H1 (cell line): Measurements from ENCODE around the gene BCL3. TPM values are rescaled to one million over a fixed set of nuclear protein-coding genes. Genes with fewer than 3 reads are reported as not detected.

Source experiments
- CTCF ChIA-PET: fragments of 300-600 bp; sonication (Branson Sonifier 250); formaldehyde crosslinking; loops from one replicate; lab custom pipeline; 2021; ENCODE audit not compliant: partially characterized antibody; lab: Charles Lee
- POLR2A ChIA-PET: fragments of 300-600 bp; sonication (Branson Sonifier 250); formaldehyde crosslinking; loops from one replicate; lab custom pipeline; 2021; ENCODE audit warnings: inconsistent platforms; ENCODE audit not compliant: partially characterized antibody; lab: Charles Lee
- DNase-seq, 2 experiments: peaks; one replicate each; pipeline versions ENCODE4 v3.0.0 to v3.0.0-alpha.2; 2010 to 2022; ENCODE audit warnings: low spot score in 2 of 2, low read depth in 1 of 2, mixed read lengths in 1 of 2
- FAIRE-seq: peaks from 2 replicates; lab custom pipeline; 2011; peaks lifted over from hg19 to GRCh38; lab: Jason Lieb, UNC
- H2AFZ ChIP-seq: 2 replicates; pipeline ENCODE4 v1.8.1; 2012; ENCODE audit warnings: low read length, inconsistent platforms
- H2AK5ac ChIP-seq: 2 replicates; pipeline ENCODE4 v1.6.1; 2013; ENCODE audit warnings: low read depth, low read length
- H2BK120ac ChIP-seq: replicated peaks from 2 replicates; pipeline ENCODE3; 2013; ENCODE audit warnings: low read depth, low read length, inconsistent platforms
- H2BK12ac ChIP-seq: 2 replicates; pipeline ENCODE4 v1.6.1; 2013; ENCODE audit warnings: low read depth, low read length
- H2BK15ac ChIP-seq: 2 replicates; pipeline ENCODE4 v1.6.1; 2013; ENCODE audit warnings: low read length
- H2BK20ac ChIP-seq: 2 replicates; pipeline ENCODE4 v1.6.1; 2013; ENCODE audit warnings: low read length
- H2BK5ac ChIP-seq: 2 replicates; pipeline ENCODE4 v1.6.1; 2013; ENCODE audit warnings: low read depth, low read length
- H3K14ac ChIP-seq: 2 replicates; pipeline ENCODE4 v1.6.1; 2013; ENCODE audit warnings: inconsistent platforms; ENCODE audit not compliant: insufficient read length
- H3K18ac ChIP-seq: 2 replicates; pipeline ENCODE4 v1.6.1; 2013; ENCODE audit warnings: low read length; ENCODE audit errors: extremely low read depth
- H3K23ac ChIP-seq: 2 replicates; pipeline ENCODE4 v1.6.1; 2013; ENCODE audit warnings: inconsistent platforms; ENCODE audit not compliant: insufficient read length
- H3K23me2 ChIP-seq: 2 replicates; pipeline ENCODE4 v1.6.1; 2013; ENCODE audit warnings: low read depth, low read length
- H3K27ac ChIP-seq: 2 replicates; pipeline ENCODE4 v1.6.1; 2011; ENCODE audit warnings: low read depth, low read length, inconsistent platforms
- H3K27me3 ChIP-seq, 4 experiments: replicated peaks in 1 of 4; 1 replicate in 1 of 4; 2 replicates in 3 of 4; pipeline versions ENCODE4 v1.6.1 to v1.8.1; 2011 to 2013; ENCODE audit warnings: low read length in 3 of 4, mild to moderate bottlenecking in 3 of 4, inconsistent platforms in 2 of 4, mixed read lengths in 2 of 4, moderate library complexity in 1 of 4; ENCODE audit not compliant: control insufficient read depth in 3 of 4, insufficient read depth in 3 of 4; ENCODE audit errors: extremely low read depth in 1 of 4
- H3K36me3 ChIP-seq, 4 experiments: 2 replicates each; pipeline versions ENCODE4 v1.6.1 to v1.8.1; 2011 to 2013; ENCODE audit warnings: mild to moderate bottlenecking in 4 of 4, low read length in 3 of 4, moderate library complexity in 2 of 4, control low read depth in 1 of 4, inconsistent platforms in 1 of 4; ENCODE audit not compliant: insufficient read depth in 4 of 4, control insufficient read depth in 2 of 4
- H3K4ac ChIP-seq: replicated peaks from 2 replicates; pipeline ENCODE3; 2013; ENCODE audit warnings: low read length, low read depth, mixed read lengths, inconsistent platforms; ENCODE audit not compliant: insufficient read length
- H3K4me1 ChIP-seq, 4 experiments: replicated peaks in 1 of 4; 1 replicate in 1 of 4; 2 replicates in 3 of 4; pipeline versions ENCODE4 v1.6.1 to v1.8.1; 2011 to 2013; ENCODE audit warnings: low read length in 3 of 4, inconsistent platforms in 2 of 4, mixed read lengths in 1 of 4; ENCODE audit not compliant: insufficient read depth in 4 of 4, control insufficient read depth in 3 of 4
- H3K4me2 ChIP-seq, 2 experiments: 2 replicates each; pipeline versions ENCODE4 v1.6.1 to v1.8.1; 2011 to 2013; ENCODE audit warnings: low read depth in 2 of 2, low read length in 2 of 2, control low read depth in 1 of 2, inconsistent platforms in 1 of 2, mild to moderate bottlenecking in 1 of 2; ENCODE audit not compliant: insufficient read depth in 1 of 2
- H3K4me3 ChIP-seq, 4 experiments: fragments of 200-600, 300-600 bp in 1 of 4; sonication (generic), shearing (Covaris generic), sonication (Bioruptor Twin) in 1 of 4; 2 replicates each; pipeline versions ENCODE4 v1.5.1 to v1.8.1; 2011 to 2016; ENCODE audit warnings: low read length in 4 of 4, low read depth in 3 of 4, control low read depth in 2 of 4, inconsistent platforms in 2 of 4, mild to moderate bottlenecking in 2 of 4, mixed read lengths in 1 of 4, moderate library complexity in 1 of 4; ENCODE audit not compliant: insufficient read depth in 2 of 4; ENCODE audit errors: extremely low read depth in 1 of 4
- H3K56ac ChIP-seq: replicated peaks from 2 replicates; pipeline ENCODE3; 2013; ENCODE audit warnings: low read depth, mild to moderate bottlenecking, mixed read lengths, low read length, inconsistent platforms; ENCODE audit not compliant: insufficient read length
- H3K79me1 ChIP-seq: 2 replicates; pipeline ENCODE4 v1.6.1; 2013; ENCODE audit warnings: low read depth, low read length, control low read depth
- H3K79me2 ChIP-seq, 2 experiments: 2 replicates each; pipeline versions ENCODE4 v1.6.1 to v1.8.1; 2012 to 2013; ENCODE audit warnings: low read length in 2 of 2, mild to moderate bottlenecking in 2 of 2, inconsistent platforms in 1 of 2; ENCODE audit not compliant: insufficient read depth in 2 of 2, control insufficient read depth in 1 of 2
- H3K9ac ChIP-seq, 4 experiments: replicated peaks in 1 of 4; 1 replicate in 1 of 4; 2 replicates in 3 of 4; pipeline versions ENCODE4 v1.6.1 to v1.8.1; 2011 to 2013; ENCODE audit warnings: low read depth in 3 of 4, low read length in 3 of 4, control low read depth in 2 of 4, mild to moderate bottlenecking in 2 of 4, moderate library complexity in 2 of 4, inconsistent platforms in 1 of 4; ENCODE audit errors: extremely low read depth in 1 of 4
- H3K9me3 ChIP-seq, 2 experiments: 2 replicates each; pipeline versions ENCODE4 v1.6.1 to v1.8.1; 2012 to 2013; ENCODE audit warnings: mild to moderate bottlenecking in 2 of 2, moderate library complexity in 2 of 2, control low read depth in 1 of 2, inconsistent platforms in 1 of 2, low read depth in 1 of 2, low read length in 1 of 2, mixed read lengths in 1 of 2; ENCODE audit not compliant: insufficient read depth in 2 of 2
- H4K20me1 ChIP-seq, 2 experiments: replicated peaks in 1 of 2; 2 replicates each; pipeline versions ENCODE3 to v1.8.1; 2011 to 2013; ENCODE audit warnings: inconsistent platforms in 2 of 2, low read length in 2 of 2, mild to moderate bottlenecking in 1 of 2; ENCODE audit not compliant: insufficient read depth in 2 of 2, control insufficient read depth in 1 of 2
- H4K5ac ChIP-seq: 2 replicates; pipeline ENCODE4 v1.6.1; 2013; ENCODE audit warnings: low read length, low read depth, mixed read lengths, inconsistent platforms; ENCODE audit not compliant: insufficient read length
- H4K8ac ChIP-seq: 2 replicates; pipeline ENCODE4 v1.8.0; 2013; ENCODE audit warnings: mild to moderate bottlenecking, moderate library complexity, low read length, inconsistent platforms; ENCODE audit not compliant: insufficient read depth; ENCODE audit errors: extremely low read depth
- H4K91ac ChIP-seq: replicated peaks from 2 replicates; pipeline ENCODE3; 2013; ENCODE audit warnings: low read length, mixed read lengths, inconsistent platforms; ENCODE audit not compliant: insufficient read length
- BACH1 ChIP-seq: IDR thresholded peaks from 2 replicates; pipeline ENCODE4 v1.6.1; 2012; ENCODE audit warnings: low read length, improper control_type of control experiment
- BRCA1 ChIP-seq: IDR thresholded peaks from 2 replicates; pipeline ENCODE4 v1.6.1; 2012; ENCODE audit warnings: low read depth, low read length, improper control_type of control experiment
- CBX5 ChIP-seq: fragments of 300-800, 300-1000 bp; sonication (generic); IDR thresholded peaks from 2 replicates; pipeline ENCODE4 v1.7.1; 2016; ENCODE audit warnings: antibody characterized with exemption, low read length, low read depth
- CREB1 ChIP-seq: IDR thresholded peaks from 2 replicates; pipeline ENCODE4 v1.6.1; 2012; ENCODE audit warnings: inconsistent platforms
- CTBP2 ChIP-seq: IDR thresholded peaks from 2 replicates; pipeline ENCODE4 v1.7.0; 2011; ENCODE audit warnings: borderline replicate concordance, mild to moderate bottlenecking, moderate library complexity, mixed read lengths, low read length; ENCODE audit not compliant: insufficient read depth, insufficient read length
- GABPA ChIP-seq: IDR thresholded peaks from 2 replicates; pipeline ENCODE4 v1.6.1; 2011; ENCODE audit warnings: mild to moderate bottlenecking, low read length, moderate library complexity, borderline replicate concordance; ENCODE audit not compliant: insufficient read depth
- NANOG ChIP-seq: IDR thresholded peaks from 2 replicates; pipeline ENCODE4 v1.6.1; 2011; ENCODE audit warnings: low read length, low read depth, mild to moderate bottlenecking, inconsistent platforms; ENCODE audit not compliant: insufficient read depth, poor library complexity, severe bottlenecking
- POLR2AphosphoS5 ChIP-seq: IDR thresholded peaks from 2 replicates; pipeline ENCODE4 v1.6.1; 2011; ENCODE audit warnings: low read depth, low read length
- RBBP5 ChIP-seq: IDR thresholded peaks from 2 replicates; pipeline ENCODE4 v1.7.1; 2012; ENCODE audit warnings: low read depth, mild to moderate bottlenecking, inconsistent platforms, low read length, moderate library complexity, borderline replicate concordance
- TCF12 ChIP-seq: IDR thresholded peaks from 2 replicates; pipeline ENCODE4 v1.6.1; 2011; ENCODE audit warnings: low read depth, mild to moderate bottlenecking, low read length
- WGBS, 2 experiments: shearing (Covaris generic) in 1 of 2; methylation state at CpG; one replicate each; pipeline versions ENCODE4 v1.1.6 to v1.1.7; 2013 to 2015; ENCODE audit warnings: low lambda C conversion rate in 2 of 2, mixed read lengths in 2 of 2, inconsistent platforms in 1 of 2, low coverage in 1 of 2, missing lambda C conversion rate in 1 of 2; ENCODE audit not compliant: insufficient replicate concordance in 2 of 2, insufficient coverage in 1 of 2, insufficient read length in 1 of 2; ENCODE audit errors: extremely low coverage in 1 of 2, missing lambda C conversion rate in 1 of 2; 5-methylcytosine and 5-hydroxymethylcytosine counted together
- polyA plus RNA-seq, 7 experiments: library from polyadenylated mRNA; depleted of rRNA in 3 of 7; stranded (reverse) in 5 of 7; unstranded in 2 of 7; fragments of >200 nt in 5 of 7; fragments of 200-250 nt in 2 of 7; gene quantifications; 1 replicate in 5 of 7; 2 replicates in 1 of 7; 4 replicates in 1 of 7; pipeline versions ENCODE4 v1.2.1 to v1.2.3, GENCODE V29; 2011 to 2013; ENCODE audit warnings: missing spikeins in 2 of 7, mixed read lengths in 2 of 7
- total RNA-seq: library from RNA; stranded (reverse); fragmentation: NEBNext Ultra II Directional; extraction: Animal tissue kit (Norgen Biotek cat#: 25700); gene quantifications from 2 replicates; pipeline ENCODE4 v1.2.1, GENCODE V29; 2021
- TF ChIP-seq, protein P1 (sequence below): IDR thresholded peaks from 2 replicates; pipeline ENCODE4 v1.6.1; 2012; ENCODE audit warnings: low read length, inconsistent platforms

BCL3 gene
- total and polyA plus RNA-seq, 2 of the 8 experiments (the other 6 are each of a cell fraction or from before 2014, with no cell fraction given), result 0.88 to 2.4 TPM

DNA sequence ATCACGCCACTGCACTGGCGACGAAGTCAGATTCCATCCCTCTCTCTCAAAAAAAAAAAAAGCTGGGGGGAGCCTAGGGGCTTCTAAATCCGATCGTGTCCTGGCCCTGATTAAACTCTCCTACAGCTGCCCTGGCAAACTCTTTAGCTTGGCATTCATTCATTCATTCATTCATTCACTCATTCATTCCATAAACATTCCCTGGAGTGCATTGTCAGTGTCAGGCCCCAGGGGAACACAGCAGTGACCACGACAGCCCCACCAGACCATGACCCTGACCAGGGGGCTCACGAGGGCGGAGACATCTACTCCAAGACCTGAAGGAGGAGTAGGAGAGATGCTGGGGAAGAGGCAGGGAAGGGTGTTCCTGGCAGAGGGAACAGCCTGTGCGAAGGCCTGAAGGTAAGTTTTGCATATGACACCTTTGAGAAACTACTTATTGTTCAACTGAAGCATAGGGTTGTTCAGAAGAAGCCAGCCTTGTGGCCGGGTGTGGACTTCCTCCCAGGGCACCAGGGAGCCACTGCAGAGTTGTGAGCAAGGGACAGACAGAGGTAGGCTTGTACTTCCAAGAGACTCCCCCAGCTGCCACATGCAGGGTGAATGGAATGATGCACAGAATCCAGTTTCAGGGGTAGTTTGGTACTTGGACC, 25.1 kb upstream of the BCL3 start:
- peak overlapping the region; percentile 94; the same call in 1 of the 2 replicates for H2BK15ac ChIP-seq
- H3K4me3 ChIP-seq, result no peak overlapping the region
- DNase-seq, result no peak
- no peaks in the 10 kb centered on the region for H3K36me3 ChIP-seq
- no peak overlapping the region for H2AFZ ChIP-seq
- no peak overlapping the region for H3K14ac ChIP-seq
- H3K18ac ChIP-seq, result no peak overlapping the region
- H3K56ac ChIP-seq, result no peak overlapping the region
- no peak overlapping the region for H3K23ac ChIP-seq
- 85% methylated on average over 10 of the region's 10 CpGs; no CpG with 5 or more reads in 1 of the 2 experiments for WGBS, 2 experiments
- H2BK5ac ChIP-seq, result no peak overlapping the region
- POLR2A ChIA-PET, result interaction anchor here (0.6 to 2.2 kb wide), 11 partner anchors 7 to 125 kb away, joined by 3 to 8 read pairs (median 4); partner anchors contain the start of gene NECTIN2
- no peak overlapping the region for H4K91ac ChIP-seq
- no peak overlapping the region for H4K8ac ChIP-seq
- no peak overlapping the region for H3K4me2 ChIP-seq
- H3K4ac ChIP-seq, result no peak overlapping the region
- no peaks in the 10 kb centered on the region for H3K9me3 ChIP-seq
- H2BK20ac ChIP-seq, result no peak overlapping the region; the same call in 1 of the 2 replicates
- H3K9ac ChIP-seq, result no peak overlapping the region
- no peaks in the 10 kb centered on the region for H4K20me1 ChIP-seq
- peaks cover 0 to 9% (median 5%) of the 10 kb centered on the region in 4 experiments; a peak in 6 of 7 replicates for H3K4me1 ChIP-seq
- H3K79me1 ChIP-seq, result no peaks in the 10 kb centered on the region
- H2BK120ac ChIP-seq, result no peak overlapping the region
- H3K23me2 ChIP-seq, result no peaks in the 10 kb centered on the region; the same call in 1 of the 2 replicates
- no peak overlapping the region for H2BK12ac ChIP-seq
- H3K27ac ChIP-seq, result no peak overlapping the region
- no peaks in the 10 kb centered on the region; a peak in 1 of 7 replicates for H3K27me3 ChIP-seq
- no peak for FAIRE-seq
- no peak overlapping the region for H4K5ac ChIP-seq
- CTCF ChIA-PET, result interaction anchor here (0.5 to 20.6 kb wide), 55 partner anchors 8 to 260 kb away, joined by 3 to 468 read pairs (median 5); partner anchors contain the start of genes BCAM and CLPTM1
- H2AK5ac ChIP-seq, result no peak overlapping the region; the same call in 1 of the 2 replicates
- no peaks in the 10 kb centered on the region for H3K79me2 ChIP-seq
- TF ChIP-seq CTBP2 (no peak), CBX5 (no peak), BRCA1 (no peak), TCF12 (no peak), RBBP5 (no peak), GABPA (no peak), BACH1 (no peak), CREB1 (no peak), POLR2AphosphoS5 (no peak), NANOG (no peak)
- TF ChIP-seq, protein P1, sequence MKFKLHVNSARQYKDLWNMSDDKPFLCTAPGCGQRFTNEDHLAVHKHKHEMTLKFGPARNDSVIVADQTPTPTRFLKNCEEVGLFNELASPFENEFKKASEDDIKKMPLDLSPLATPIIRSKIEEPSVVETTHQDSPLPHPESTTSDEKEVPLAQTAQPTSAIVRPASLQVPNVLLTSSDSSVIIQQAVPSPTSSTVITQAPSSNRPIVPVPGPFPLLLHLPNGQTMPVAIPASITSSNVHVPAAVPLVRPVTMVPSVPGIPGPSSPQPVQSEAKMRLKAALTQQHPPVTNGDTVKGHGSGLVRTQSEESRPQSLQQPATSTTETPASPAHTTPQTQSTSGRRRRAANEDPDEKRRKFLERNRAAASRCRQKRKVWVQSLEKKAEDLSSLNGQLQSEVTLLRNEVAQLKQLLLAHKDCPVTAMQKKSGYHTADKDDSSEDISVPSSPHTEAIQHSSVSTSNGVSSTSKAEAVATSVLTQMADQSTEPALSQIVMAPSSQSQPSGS, result no peak
